DND-41 (cell line): ENCODE data around the gene FOXI1.

Experiments used
- ATAC-seq: fragments of 200-7000 bp; cut with Tn5 transposase; 3 replicates; pipeline ENCODE4 v1.9.1; 2021; ENCODE audit warnings: low read depth; ENCODE audit not compliant: insufficient read depth
- DNase-seq: peaks from one replicate; pipeline ENCODE4 v3.0.0-alpha.2; 2020
- H2AFZ ChIP-seq: 2 replicates; pipeline ENCODE4 v1.6.0; 2012; ENCODE audit warnings: low read depth, low read length
- H3K27ac ChIP-seq: 2 replicates; pipeline ENCODE4 v1.5.1; 2012; ENCODE audit warnings: low read length, inconsistent platforms
- H3K27me3 ChIP-seq: fragments of 200-600 bp; sonication (generic); 2 replicates; pipeline ENCODE4 v1.6.0; 2012; ENCODE audit warnings: low read length, mild to moderate bottlenecking, inconsistent platforms; ENCODE audit not compliant: insufficient read depth, poor library complexity
- H3K36me3 ChIP-seq: 2 replicates; pipeline ENCODE4 v1.5.1; 2012; ENCODE audit warnings: low read length, inconsistent platforms; ENCODE audit not compliant: insufficient read depth
- H3K4me1 ChIP-seq: 2 replicates; pipeline ENCODE4 v1.5.1; 2012; ENCODE audit warnings: mild to moderate bottlenecking, low read length; ENCODE audit not compliant: insufficient read depth
- H3K4me2 ChIP-seq: 2 replicates; pipeline ENCODE4 v1.6.0; 2012; ENCODE audit warnings: mild to moderate bottlenecking, moderate library complexity, low read length, inconsistent platforms; ENCODE audit not compliant: insufficient read depth
- H3K4me3 ChIP-seq, 2 experiments: fragments of 200-600 bp in 1 of 2; shearing (Covaris generic) in 1 of 2; 2 replicates each; pipeline ENCODE4 v1.5.1; 2012 to 2016; ENCODE audit warnings: inconsistent platforms in 2 of 2, low read length in 2 of 2, mild to moderate bottlenecking in 2 of 2, low read depth in 1 of 2, moderate library complexity in 1 of 2
- H3K79me2 ChIP-seq: 2 replicates; pipeline ENCODE4 v1.6.0; 2012; ENCODE audit warnings: low read length, inconsistent platforms; ENCODE audit not compliant: insufficient read depth
- H3K9ac ChIP-seq: 2 replicates; pipeline ENCODE4 v1.6.0; 2012; ENCODE audit warnings: low read depth, mild to moderate bottlenecking, inconsistent platforms, low read length, moderate library complexity
- H3K9me3 ChIP-seq: 2 replicates; pipeline ENCODE4 v1.5.1; 2012; ENCODE audit warnings: low read length, moderate library complexity, mild to moderate bottlenecking, inconsistent platforms; ENCODE audit not compliant: insufficient read depth, severe bottlenecking
- H4K20me1 ChIP-seq: 2 replicates; pipeline ENCODE4 v1.6.0; 2012; ENCODE audit warnings: low read length; ENCODE audit not compliant: insufficient read depth
- CTCF ChIP-seq: IDR thresholded peaks from 2 replicates; pipeline ENCODE4 v1.5.1; 2012; ENCODE audit warnings: borderline replicate concordance, low read length, moderate library complexity, mild to moderate bottlenecking; ENCODE audit not compliant: poor library complexity, severe bottlenecking; ENCODE audit errors: extremely low read depth
- EZH2 ChIP-seq: IDR thresholded peaks from 3 replicates; pipeline ENCODE4 v1.6.1; 2012; ENCODE audit warnings: borderline replicate concordance, low read depth, mild to moderate bottlenecking, moderate library complexity, low read length, inconsistent platforms; ENCODE audit not compliant: severe bottlenecking

Gene FOXI1

GRCh38 chr5:170080786-170081445 is 24.8 kb upstream of the FOXI1 start:
- Histone ChIP-seq H3K79me2 (no peaks in the 10 kb centered on the region), H3K36me3 (peaks cover 95% of the 10 kb centered on the region), H4K20me1 (no peaks in the 10 kb centered on the region), H3K4me1 (no peaks in the 10 kb centered on the region), H2AFZ (no peak overlapping the region), H3K9me3 (no peaks in the 10 kb centered on the region), H3K27me3 (no peaks in the 10 kb centered on the region), H3K27ac (no peak overlapping the region), H3K9ac (no peak overlapping the region), H3K4me2 (no peak overlapping the region), H3K4me3 (no peak overlapping the region)
- TF ChIP-seq EZH2, result no peak
- TF ChIP-seq CTCF, result no peak
- ATAC-seq (no peak), DNase-seq (no peak)

GRCh38 chr5:170081616-170082015 is 24.1 kb upstream of the FOXI1 start:
- H2AFZ ChIP-seq, result no peak overlapping the region
- peaks cover 88% of the 10 kb centered on the region for H3K36me3 ChIP-seq
- no peak overlapping the region for H3K9ac ChIP-seq
- no peaks in the 10 kb centered on the region for H3K4me1 ChIP-seq
- H3K4me2 ChIP-seq, result no peak overlapping the region
- no peaks in the 10 kb centered on the region for H3K79me2 ChIP-seq
- TF ChIP-seq EZH2 (no peak), CTCF (no peak)
- DNase-seq (no peak), ATAC-seq (no peak)
- H3K27me3 ChIP-seq, result no peaks in the 10 kb centered on the region
- H3K4me3 ChIP-seq, result no peak overlapping the region
- no peaks in the 10 kb centered on the region for H4K20me1 ChIP-seq
- H3K27ac ChIP-seq, result no peak overlapping the region
- no peaks in the 10 kb centered on the region for H3K9me3 ChIP-seq

GRCh38 chr5:170082701-170083100 is 23.0 kb upstream of the FOXI1 start:
- H3K4me3 ChIP-seq, result no peak overlapping the region
- ATAC-seq (no peak), DNase-seq (no peak)
- H2AFZ ChIP-seq, result no peak overlapping the region
- H4K20me1 ChIP-seq, result no peaks in the 10 kb centered on the region
- H3K4me2 ChIP-seq, result no peak overlapping the region
- no peaks in the 10 kb centered on the region for H3K9me3 ChIP-seq
- no peaks in the 10 kb centered on the region for H3K4me1 ChIP-seq
- no peak overlapping the region for H3K27ac ChIP-seq
- TF ChIP-seq CTCF (no peak), EZH2 (no peak)
- H3K27me3 ChIP-seq, result no peaks in the 10 kb centered on the region
- H3K79me2 ChIP-seq, result no peaks in the 10 kb centered on the region
- no peak overlapping the region for H3K9ac ChIP-seq
- peaks cover 80% of the 10 kb centered on the region for H3K36me3 ChIP-seq
